Measurements from ENCODE around the gene UNC119B.

GRCh38 chr12:120674097-120674636 is 36.1 kb upstream of the UNC119B start:
- TF ChIP-seq, protein P1, sequence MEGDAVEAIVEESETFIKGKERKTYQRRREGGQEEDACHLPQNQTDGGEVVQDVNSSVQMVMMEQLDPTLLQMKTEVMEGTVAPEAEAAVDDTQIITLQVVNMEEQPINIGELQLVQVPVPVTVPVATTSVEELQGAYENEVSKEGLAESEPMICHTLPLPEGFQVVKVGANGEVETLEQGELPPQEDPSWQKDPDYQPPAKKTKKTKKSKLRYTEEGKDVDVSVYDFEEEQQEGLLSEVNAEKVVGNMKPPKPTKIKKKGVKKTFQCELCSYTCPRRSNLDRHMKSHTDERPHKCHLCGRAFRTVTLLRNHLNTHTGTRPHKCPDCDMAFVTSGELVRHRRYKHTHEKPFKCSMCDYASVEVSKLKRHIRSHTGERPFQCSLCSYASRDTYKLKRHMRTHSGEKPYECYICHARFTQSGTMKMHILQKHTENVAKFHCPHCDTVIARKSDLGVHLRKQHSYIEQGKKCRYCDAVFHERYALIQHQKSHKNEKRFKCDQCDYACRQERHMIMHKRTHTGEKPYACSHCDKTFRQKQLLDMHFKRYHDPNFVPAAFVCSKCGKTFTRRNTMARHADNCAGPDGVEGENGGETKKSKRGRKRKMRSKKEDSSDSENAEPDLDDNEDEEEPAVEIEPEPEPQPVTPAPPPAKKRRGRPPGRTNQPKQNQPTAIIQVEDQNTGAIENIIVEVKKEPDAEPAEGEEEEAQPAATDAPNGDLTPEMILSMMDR (conservative IDR thresholded peaks at IDR 0.05; ENCODE audit: low read length): no peak
- no peak for TF ChIP-seq EZH2phosphoT487 (IDR thresholded peaks at IDR 0.05; ENCODE audit: borderline replicate concordance, low read depth, low read length)

Data from OCI-LY7 (cell line).